ENCODE data around the gene C16orf95.

The C16orf95 gene

DNA sequence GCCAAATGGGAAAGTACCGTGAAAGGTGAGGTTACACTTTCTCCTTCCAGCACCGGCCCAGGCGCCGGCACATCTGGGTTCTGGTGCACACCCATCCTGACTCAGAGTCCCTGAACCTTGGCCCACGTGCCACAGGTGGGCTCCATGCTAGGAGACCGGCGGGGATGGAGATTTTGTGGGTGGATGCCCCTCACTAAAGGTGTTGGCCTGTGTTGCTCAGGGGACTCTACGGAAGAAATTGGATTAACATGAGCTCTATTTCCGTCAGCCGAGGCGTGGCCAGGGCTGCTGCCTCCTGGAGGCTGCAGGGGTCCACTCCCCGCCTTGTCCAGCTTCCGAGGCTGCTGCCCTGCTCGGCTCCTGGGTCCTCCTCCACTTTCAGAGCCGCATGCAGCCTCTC lies 35.6 kb upstream of the C16orf95 start:
- H3K4me3 ChIP-seq (ENCODE audit: insufficient read length, low read depth) = no peak overlapping the region
- H3K9me3 ChIP-seq (ENCODE audit: insufficient read depth, low read length) = no peaks in the 10 kb centered on the region
- DNase-seq (ENCODE audit: low read depth, low spot score) = no peak
- no peaks in the 10 kb centered on the region for H3K27me3 ChIP-seq (ENCODE audit: insufficient read depth, insufficient read length)
- peaks cover 11% of the 10 kb centered on the region for H3K4me1 ChIP-seq (ENCODE audit: insufficient read depth, insufficient read length)
- no peak overlapping the region for H3K9ac ChIP-seq (ENCODE audit: insufficient read length, low read depth)
- peaks cover 40% of the 10 kb centered on the region for H3K36me3 ChIP-seq (ENCODE audit: insufficient read depth, insufficient read length, low read length)
- TF ChIP-seq YY1 (IDR thresholded peaks at IDR 0.05; ENCODE audit: insufficient read depth, insufficient read length) (no peak), SUZ12 (IDR thresholded peaks at IDR 0.05; ENCODE audit: extremely low read depth, insufficient read depth, insufficient read length) (no peak), ZNF274 (IDR thresholded peaks at IDR 0.05; ENCODE audit: low read depth, low read length) (no peak)

DNA sequence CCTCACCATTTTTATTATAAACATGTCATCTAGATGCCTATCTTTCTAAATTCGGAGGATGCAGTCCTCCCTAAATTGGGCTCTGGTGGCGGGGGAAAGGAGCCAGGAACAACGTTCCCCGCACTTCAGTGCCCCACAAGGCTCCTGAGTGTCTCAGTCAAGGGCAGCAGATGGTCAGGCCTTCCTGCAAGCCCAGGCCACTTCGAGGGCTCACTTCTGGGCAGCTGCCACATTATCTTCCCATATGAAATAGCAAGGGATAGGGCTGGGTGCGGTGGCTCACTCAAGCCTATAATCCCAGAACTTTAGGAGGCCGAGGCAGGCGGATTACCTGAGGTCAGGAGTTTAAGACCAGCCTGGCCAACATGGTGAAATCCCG lies 34.1 kb upstream of the C16orf95 start:
- no peak overlapping the region for H3K9ac ChIP-seq (ENCODE audit: insufficient read length, low read depth)

DNA sequence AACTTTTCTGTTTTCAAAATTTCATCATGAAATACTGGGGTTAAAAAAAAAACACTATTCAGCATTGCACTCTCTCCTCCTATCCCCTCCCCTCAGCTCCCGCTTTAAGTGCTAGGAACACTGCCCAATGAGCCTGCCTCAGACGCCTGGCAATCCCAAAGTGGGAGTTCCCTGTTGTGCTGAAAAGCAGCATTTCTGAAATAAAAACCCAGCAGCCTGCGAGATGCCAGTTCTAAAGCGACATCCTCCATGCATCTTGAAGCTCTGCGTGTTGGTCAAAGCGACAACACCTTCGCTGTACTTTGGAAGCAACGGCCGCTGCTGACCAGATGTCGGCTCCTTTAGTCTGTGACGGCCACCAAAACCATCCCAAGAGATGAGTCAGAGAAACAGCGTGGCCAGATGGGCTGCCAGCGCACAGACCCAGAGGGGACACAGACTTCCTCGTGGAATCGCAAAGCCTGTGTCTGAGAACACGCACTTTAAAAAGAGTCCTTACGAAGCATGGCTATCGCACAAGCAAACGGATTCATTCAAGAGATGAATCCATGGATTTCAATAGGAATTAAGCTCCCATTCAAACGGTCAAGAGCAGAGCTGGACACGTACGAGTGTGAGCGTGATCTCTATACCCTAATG lies 33.6 kb upstream of the C16orf95 start:
- no peak for DNase-seq (ENCODE audit: low read depth, low spot score)
- peaks cover 10% of the 10 kb centered on the region for H3K4me1 ChIP-seq (ENCODE audit: insufficient read depth, insufficient read length)
- H3K27me3 ChIP-seq (ENCODE audit: insufficient read depth, insufficient read length) = no peaks in the 10 kb centered on the region
- no peaks in the 10 kb centered on the region for H3K9me3 ChIP-seq (ENCODE audit: insufficient read depth, low read length)
- TF ChIP-seq ZNF274 (IDR thresholded peaks at IDR 0.05; ENCODE audit: low read depth, low read length) = no peak
- TF ChIP-seq SUZ12 (IDR thresholded peaks at IDR 0.05; ENCODE audit: extremely low read depth, insufficient read depth, insufficient read length) = no peak
- no peak for TF ChIP-seq YY1 (IDR thresholded peaks at IDR 0.05; ENCODE audit: insufficient read depth, insufficient read length)
- H3K9ac ChIP-seq (ENCODE audit: insufficient read length, low read depth) = no peak overlapping the region
- H3K36me3 ChIP-seq (ENCODE audit: insufficient read depth, insufficient read length, low read length) = peaks cover 43% of the 10 kb centered on the region
- no peak overlapping the region for H3K4me3 ChIP-seq (ENCODE audit: insufficient read length, low read depth)

More for the DNA sequence above, 34.1 kb upstream of the C16orf95 start:
- Histone ChIP-seq H3K4me1 (ENCODE audit: insufficient read depth, insufficient read length) (peaks cover 10% of the 10 kb centered on the region), H3K36me3 (ENCODE audit: insufficient read depth, insufficient read length, low read length) (peaks cover 44% of the 10 kb centered on the region), H3K4me3 (ENCODE audit: insufficient read length, low read depth) (no peak overlapping the region), H3K9me3 (ENCODE audit: insufficient read depth, low read length) (no peaks in the 10 kb centered on the region), H3K27me3 (ENCODE audit: insufficient read depth, insufficient read length) (no peaks in the 10 kb centered on the region)
- DNase-seq (ENCODE audit: low read depth, low spot score) = no peak
- TF ChIP-seq SUZ12 (IDR thresholded peaks at IDR 0.05; ENCODE audit: extremely low read depth, insufficient read depth, insufficient read length) = no peak

DNA sequence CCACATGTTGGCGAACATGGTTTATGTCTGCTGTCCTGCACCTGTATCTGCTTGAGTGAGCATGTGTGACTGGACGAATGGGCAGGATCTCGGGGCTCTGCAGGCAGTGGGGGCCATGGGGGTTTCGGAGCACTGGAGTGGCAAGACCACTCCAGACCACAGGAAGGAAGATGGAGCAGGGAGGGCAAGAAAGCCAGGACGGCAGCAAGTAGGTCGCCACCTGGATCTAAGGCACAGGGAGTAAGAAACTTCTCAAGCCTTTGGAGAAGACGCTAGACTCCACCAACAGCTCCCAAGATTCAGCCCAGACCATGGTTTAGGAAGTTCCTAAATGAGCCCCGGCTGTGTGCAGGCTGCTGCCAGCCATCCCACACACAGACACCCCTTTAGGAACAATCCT lies 32.8 kb upstream of the C16orf95 start:
- DNase-seq (ENCODE audit: low read depth, low spot score) = no peak
- no peak overlapping the region for H3K4me3 ChIP-seq (ENCODE audit: insufficient read length, low read depth)
- H3K36me3 ChIP-seq (ENCODE audit: insufficient read depth, insufficient read length, low read length) = peaks cover 49% of the 10 kb centered on the region

DNA sequence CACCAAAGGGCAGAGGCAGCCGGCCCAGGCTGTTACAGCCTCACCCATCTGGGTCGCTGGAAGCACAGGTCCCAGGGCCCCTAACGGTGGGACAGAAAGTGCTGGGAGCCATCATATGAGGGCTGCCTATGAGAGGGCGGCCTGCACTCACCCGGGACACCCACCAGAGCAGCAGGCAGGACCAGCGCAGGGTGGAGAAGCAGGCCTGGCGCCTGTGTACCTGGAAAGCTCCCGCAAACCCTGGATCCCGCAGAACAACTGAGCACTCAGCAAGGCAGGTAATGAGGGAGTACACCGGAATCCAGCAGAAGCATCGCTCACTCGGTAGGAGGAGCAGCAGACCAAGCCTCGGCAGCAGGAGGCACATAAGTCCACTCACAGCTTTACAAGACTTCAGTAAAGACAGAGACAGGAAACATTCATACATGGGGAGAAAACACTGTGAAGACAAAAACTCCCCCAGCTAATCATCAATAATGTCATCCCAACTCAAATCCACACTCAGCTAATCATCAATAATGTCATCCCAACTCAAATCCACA lies 31.5 kb upstream of the C16orf95 start:
- Histone ChIP-seq H3K4me3 (ENCODE audit: insufficient read length, low read depth) (no peak overlapping the region), H3K9ac (ENCODE audit: insufficient read length, low read depth) (no peak overlapping the region), H3K36me3 (ENCODE audit: insufficient read depth, insufficient read length, low read length) (peaks cover 48% of the 10 kb centered on the region), H3K4me1 (ENCODE audit: insufficient read depth, insufficient read length) (peaks cover 8% of the 10 kb centered on the region), H3K27me3 (ENCODE audit: insufficient read depth, insufficient read length) (no peaks in the 10 kb centered on the region), H3K9me3 (ENCODE audit: insufficient read depth, low read length) (no peaks in the 10 kb centered on the region)
- TF ChIP-seq ZNF274 (IDR thresholded peaks at IDR 0.05; ENCODE audit: low read depth, low read length) = no peak
- no peak for TF ChIP-seq SUZ12 (IDR thresholded peaks at IDR 0.05; ENCODE audit: extremely low read depth, insufficient read depth, insufficient read length)
- TF ChIP-seq YY1 (IDR thresholded peaks at IDR 0.05; ENCODE audit: insufficient read depth, insufficient read length) = no peak
- no peak for DNase-seq (ENCODE audit: low read depth, low spot score)

More for the DNA sequence above, 32.8 kb upstream of the C16orf95 start:
- Histone ChIP-seq H3K9me3 (ENCODE audit: insufficient read depth, low read length) (no peaks in the 10 kb centered on the region), H3K4me1 (ENCODE audit: insufficient read depth, insufficient read length) (peaks cover 8% of the 10 kb centered on the region), H3K9ac (ENCODE audit: insufficient read length, low read depth) (no peak overlapping the region), H3K27me3 (ENCODE audit: insufficient read depth, insufficient read length) (no peaks in the 10 kb centered on the region)
- no peak for TF ChIP-seq ZNF274 (IDR thresholded peaks at IDR 0.05; ENCODE audit: low read depth, low read length)
- TF ChIP-seq SUZ12 (IDR thresholded peaks at IDR 0.05; ENCODE audit: extremely low read depth, insufficient read depth, insufficient read length) = no peak
- TF ChIP-seq YY1 (IDR thresholded peaks at IDR 0.05; ENCODE audit: insufficient read depth, insufficient read length) = no peak

DNA sequence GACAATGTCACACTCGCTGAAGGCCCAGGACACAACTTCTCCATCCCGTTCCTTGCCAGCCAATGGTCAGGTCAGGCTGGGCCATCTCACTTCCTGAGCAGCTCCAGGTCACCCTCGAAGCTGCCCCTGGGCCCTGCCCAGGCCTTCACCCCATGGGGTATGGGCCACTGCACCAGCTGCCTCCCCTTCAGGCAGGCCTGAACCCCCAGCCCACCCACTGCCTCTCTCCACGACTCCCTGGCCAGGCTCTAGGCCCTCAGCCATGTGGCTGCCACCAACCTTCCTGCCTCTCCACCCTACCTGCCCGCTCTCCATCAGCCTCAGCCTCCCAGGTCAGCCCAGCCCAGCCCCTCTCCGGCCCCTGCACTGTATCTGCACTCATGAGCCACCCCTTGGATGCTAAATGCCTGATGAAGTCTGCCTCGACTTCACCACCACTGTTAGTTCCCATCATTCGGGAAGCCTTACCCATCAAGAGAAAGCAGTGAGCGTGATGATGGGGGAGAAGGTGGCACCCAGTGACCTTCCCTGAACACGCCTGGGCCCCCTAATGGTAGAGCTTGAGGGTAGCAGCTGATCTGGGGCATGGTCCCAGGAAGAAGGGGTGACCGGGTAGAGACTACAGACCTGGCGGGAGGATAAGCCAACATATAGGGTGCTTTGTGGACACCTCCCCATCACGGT lies 30.9 kb upstream of the C16orf95 start:
- peaks cover 49% of the 10 kb centered on the region for H3K36me3 ChIP-seq (ENCODE audit: insufficient read depth, insufficient read length, low read length)
- H3K27me3 ChIP-seq (ENCODE audit: insufficient read depth, insufficient read length) = no peaks in the 10 kb centered on the region
- no peaks in the 10 kb centered on the region for H3K9me3 ChIP-seq (ENCODE audit: insufficient read depth, low read length)
- DNase-seq (ENCODE audit: low read depth, low spot score) = no peak
- TF ChIP-seq ZNF274 (IDR thresholded peaks at IDR 0.05; ENCODE audit: low read depth, low read length) (no peak), SUZ12 (IDR thresholded peaks at IDR 0.05; ENCODE audit: extremely low read depth, insufficient read depth, insufficient read length) (no peak), YY1 (IDR thresholded peaks at IDR 0.05; ENCODE audit: insufficient read depth, insufficient read length) (no peak)
- peaks cover 13% of the 10 kb centered on the region for H3K4me1 ChIP-seq (ENCODE audit: insufficient read depth, insufficient read length)
- H3K4me3 ChIP-seq (ENCODE audit: insufficient read length, low read depth) = no peak overlapping the region
- no peak overlapping the region for H3K9ac ChIP-seq (ENCODE audit: insufficient read length, low read depth)

DNA sequence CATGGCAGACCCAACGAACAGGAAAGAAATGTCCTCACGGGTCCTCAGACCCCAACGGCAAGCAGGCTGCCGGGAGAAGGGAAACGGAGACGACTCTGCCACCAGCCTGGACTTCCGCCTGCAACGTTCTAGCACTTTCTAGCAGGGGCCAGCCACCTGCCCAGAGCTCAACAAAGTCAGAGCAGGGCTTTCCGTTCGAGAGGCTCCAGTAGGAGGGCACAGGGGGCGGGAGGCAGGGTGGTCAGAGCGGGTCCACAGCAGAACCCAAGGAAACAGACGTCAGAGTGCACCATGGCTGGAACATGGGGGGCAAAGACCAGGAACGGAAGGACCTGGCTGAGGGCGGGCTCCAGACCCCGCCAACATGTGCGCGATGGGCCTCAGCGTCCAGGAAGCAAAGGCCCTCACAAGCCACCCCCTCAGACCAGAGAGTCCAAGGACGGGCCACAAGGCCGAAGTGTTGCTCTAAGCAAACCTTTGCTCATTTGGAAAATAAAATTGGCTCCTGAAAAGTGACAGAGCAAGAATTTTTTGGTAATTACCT lies 29.4 kb upstream of the C16orf95 start:
- DNase-seq (ENCODE audit: low read depth, low spot score) = no peak
- Histone ChIP-seq H3K4me3 (ENCODE audit: insufficient read length, low read depth) (no peak overlapping the region), H3K9ac (ENCODE audit: insufficient read length, low read depth) (no peak overlapping the region)

More for the DNA sequence above, 29.4 kb upstream of the C16orf95 start:
- Histone ChIP-seq H3K27me3 (ENCODE audit: insufficient read depth, insufficient read length) (no peaks in the 10 kb centered on the region), H3K4me1 (ENCODE audit: insufficient read depth, insufficient read length) (peaks cover 13% of the 10 kb centered on the region), H3K36me3 (ENCODE audit: insufficient read depth, insufficient read length, low read length) (peaks cover 58% of the 10 kb centered on the region), H3K9me3 (ENCODE audit: insufficient read depth, low read length) (no peaks in the 10 kb centered on the region)
- no peak for TF ChIP-seq ZNF274 (IDR thresholded peaks at IDR 0.05; ENCODE audit: low read depth, low read length)
- no peak for TF ChIP-seq SUZ12 (IDR thresholded peaks at IDR 0.05; ENCODE audit: extremely low read depth, insufficient read depth, insufficient read length)
- TF ChIP-seq YY1 (IDR thresholded peaks at IDR 0.05; ENCODE audit: insufficient read depth, insufficient read length) = no peak

All from NT2/D1 (cell line).